Brain microvascular endothelial cell (primary cell): ENCODE results near the gene CDC34.

Experiments
- DNase-seq: peaks from one replicate; pipeline ENCODE4 v3.0.0-alpha.2; 2020
- H3K27ac ChIP-seq: fragments of 250-450 bp; sonication (Bioruptor Pico); 2 replicates; pipeline ENCODE4 v1.5.1; 2020; ENCODE audit warnings: mild to moderate bottlenecking, moderate library complexity
- H3K27me3 ChIP-seq: fragments of 250-450 bp; sonication (Bioruptor Pico); replicated peaks from 2 replicates; pipeline ENCODE4 v1.5.1; 2020; ENCODE audit warnings: mild to moderate bottlenecking
- H3K36me3 ChIP-seq: fragments of 250-450 bp; sonication (Bioruptor Pico); replicated peaks from 2 replicates; pipeline ENCODE4 v1.5.1; 2020; ENCODE audit warnings: mild to moderate bottlenecking
- H3K4me3 ChIP-seq: 2 replicates; pipeline ENCODE4 v1.5.1; 2011; ENCODE audit warnings: low read depth, mild to moderate bottlenecking, control low read depth, low read length, moderate library complexity
- CTCF ChIP-seq: IDR thresholded peaks from 2 replicates; pipeline ENCODE4 v1.5.1; 2011; ENCODE audit warnings: low read depth, mild to moderate bottlenecking, moderate library complexity, low read length, control low read depth, inconsistent platforms; ENCODE audit errors: missing control alignments
- in situ Hi-C: cut with HindIII; loops from 2 replicates; pipeline ENCODE4 v1.10.0; 2017; ENCODE audit warnings: low sequenced_read_pairs, low pct_ligation_motif_present

Gene CDC34

GRCh38 chr19:496112-496665 lies 35.4 kb upstream of the CDC34 start, which contains the start of gene MADCAM1:
Gene MADCAM1, plus strand, starts transcription at chr19:496486. Its CDS starts 14 bp downstream, at chr19:496500.
- Histone ChIP-seq H3K27me3 (peaks cover 19% of the 10 kb centered on the region), H3K36me3 (no peaks in the 10 kb centered on the region), H3K27ac (no peak within 1 kb of the TSS), H3K4me3 (no peak within 1 kb of the TSS)
- no peak for TF ChIP-seq CTCF
- in situ Hi-C loops: no loop called here
- no peak for DNase-seq

- no peaks in the 10 kb centered on the region for H3K36me3 ChIP-seq
- H3K27me3 ChIP-seq: peaks cover 19% of the 10 kb centered on the region
- in situ Hi-C loops: no loop called here
Observed at GRCh38 chr19:496986-497385, 34.6 kb upstream of the CDC34 start.

GRCh38 chr19:497491-497868 lies 34.1 kb upstream of the CDC34 start:
- peaks cover 19% of the 10 kb centered on the region for H3K27me3 ChIP-seq
- no peak for DNase-seq
- TF ChIP-seq CTCF: no peak
- H3K36me3 ChIP-seq: no peaks in the 10 kb centered on the region
- no peak overlapping the region for H3K4me3 ChIP-seq
- no peak overlapping the region for H3K27ac ChIP-seq
- in situ Hi-C loops: no loop called here

More at GRCh38 chr19:496986-497385, 34.6 kb upstream of the CDC34 start:
- no peak for DNase-seq
- no peak for TF ChIP-seq CTCF
- no peak overlapping the region for H3K27ac ChIP-seq
- no peak overlapping the region for H3K4me3 ChIP-seq

- DNase-seq: no peak
- in situ Hi-C loops: no loop called here
- peaks cover 19% of the 10 kb centered on the region for H3K27me3 ChIP-seq
- TF ChIP-seq CTCF: no peak
- no peak overlapping the region for H3K4me3 ChIP-seq
- H3K27ac ChIP-seq: no peak overlapping the region
- H3K36me3 ChIP-seq: no peaks in the 10 kb centered on the region
Observed at GRCh38 chr19:497869-498510, 33.6 kb upstream of the CDC34 start.

GRCh38 chr19:498511-498891 lies 33.1 kb upstream of the CDC34 start:
- in situ Hi-C loops: no loop called here
- H3K27me3 ChIP-seq: peaks cover 19% of the 10 kb centered on the region
- TF ChIP-seq CTCF: no peak
- H3K36me3 ChIP-seq: no peaks in the 10 kb centered on the region
- H3K27ac ChIP-seq: no peak overlapping the region
- DNase-seq: no peak
- no peak overlapping the region for H3K4me3 ChIP-seq
